Endothelial cell of umbilical vein (primary cell): ENCODE results near the gene YPEL1. TPM values are rescaled to one million over a fixed set of nuclear protein-coding genes. Genes with fewer than 3 reads are reported as not detected.

Experiments
- BruUV-seq: library from RNA; stranded (reverse); fragments of 400-500 nt; replicated peaks from 2 replicates; lab custom pipeline; 2021; lab: Mats Ljungman, UMichigan
- CTCF ChIA-PET: fragments of 300-600, 350-600 bp; sonication (Branson Sonifier 250); formaldehyde crosslinking; loops from one replicate; lab custom pipeline; 2021; ENCODE audit warnings: antibody characterized with exemption, inconsistent platforms; lab: Charles Lee
- POLR2A ChIA-PET: fragments of 300-600, 350-600 bp; sonication (Branson Sonifier 250); formaldehyde crosslinking; loops from one replicate; lab custom pipeline; 2021; ENCODE audit warnings: antibody characterized with exemption, inconsistent platforms; lab: Charles Lee
- DNase-seq: peaks from one replicate; pipeline ENCODE4 v3.0.0-alpha.2; 2011; ENCODE audit warnings: low read depth, low spot score
- FAIRE-seq: peaks from 2 replicates; lab custom pipeline; 2011; peaks lifted over from hg19 to GRCh38; lab: Jason Lieb, UNC
- H2AFZ ChIP-seq: 2 replicates; pipeline ENCODE4 v1.6.0; 2012; ENCODE audit warnings: low read depth, low read length, control low read depth, inconsistent platforms
- H3K27ac ChIP-seq: 2 replicates; pipeline ENCODE4 v1.5.1; 2011; ENCODE audit warnings: low read depth, mild to moderate bottlenecking, control low read depth, low read length, moderate library complexity; ENCODE audit not compliant: insufficient read depth
- H3K27me3 ChIP-seq, 2 experiments: 2 replicates each; pipeline versions ENCODE4 v1.6.0 to v1.6.1; 2011; ENCODE audit warnings: low read length in 2 of 2, mixed read lengths in 1 of 2; ENCODE audit not compliant: control insufficient read depth in 2 of 2, insufficient read depth in 2 of 2
- H3K36me3 ChIP-seq, 2 experiments: 2 replicates in 1 of 2; 3 replicates in 1 of 2; pipeline ENCODE4 v1.5.1; 2011; ENCODE audit warnings: low read length in 2 of 2, mild to moderate bottlenecking in 1 of 2, moderate library complexity in 1 of 2; ENCODE audit not compliant: control insufficient read depth in 2 of 2, insufficient read depth in 2 of 2; ENCODE audit errors: extremely low read depth in 1 of 2
- H3K4me1 ChIP-seq: 3 replicates; pipeline ENCODE4 v1.5.1; 2011; ENCODE audit warnings: mild to moderate bottlenecking, low read length; ENCODE audit not compliant: control insufficient read depth, insufficient read depth; ENCODE audit errors: extremely low read depth
- H3K4me2 ChIP-seq: 2 replicates; pipeline ENCODE4 v1.6.1; 2011; ENCODE audit warnings: low read length, control low read depth, mixed read lengths; ENCODE audit not compliant: insufficient read depth
- H3K4me3 ChIP-seq, 3 experiments: fragments of 200-600 bp in 1 of 3; sonication (generic), shearing (Covaris generic) in 1 of 3; replicated peaks in 1 of 3; 2 replicates each; pipeline ENCODE4 v1.5.1; 2011 to 2016; ENCODE audit warnings: control low read depth in 3 of 3, low read length in 3 of 3, mild to moderate bottlenecking in 2 of 3, inconsistent platforms in 1 of 3, low read depth in 1 of 3, moderate library complexity in 1 of 3; ENCODE audit not compliant: insufficient read depth in 1 of 3
- H3K79me2 ChIP-seq: 2 replicates; pipeline ENCODE4 v1.6.0; 2012; ENCODE audit warnings: low read length, inconsistent platforms; ENCODE audit not compliant: control insufficient read depth, insufficient read depth
- H3K9ac ChIP-seq: replicated peaks from 2 replicates; pipeline ENCODE3; 2011; ENCODE audit warnings: low read length, control low read depth; ENCODE audit not compliant: insufficient read depth; ENCODE audit errors: extremely low read depth
- H3K9me1 ChIP-seq: replicated peaks from 3 replicates; pipeline ENCODE4 v1.6.0; 2011; ENCODE audit warnings: mild to moderate bottlenecking, low read length; ENCODE audit not compliant: control insufficient read depth, insufficient read depth; ENCODE audit errors: extremely low read depth
- H3K9me3 ChIP-seq: replicated peaks from 2 replicates; pipeline ENCODE4 v1.5.1; 2012; ENCODE audit warnings: low read length, inconsistent platforms; ENCODE audit not compliant: control insufficient read depth, insufficient read depth
- H4K20me1 ChIP-seq: replicated peaks from 2 replicates; pipeline ENCODE3; 2011; ENCODE audit warnings: mild to moderate bottlenecking, low read length; ENCODE audit not compliant: control insufficient read depth, insufficient read depth; ENCODE audit errors: extremely low read depth
- CTCF ChIP-seq, 2 donors: IDR thresholded peaks; 1 replicate in 1 of 2; 2 replicates in 1 of 2; pipeline ENCODE4 v1.5.1; 2011; ENCODE audit warnings: low read length in 2 of 2, mild to moderate bottlenecking in 2 of 2, moderate library complexity in 2 of 2, control low read depth in 1 of 2, inconsistent platforms in 1 of 2, low read depth in 1 of 2; ENCODE audit not compliant: insufficient read depth in 1 of 2; ENCODE audit errors: extremely low read depth in 1 of 2
- EZH2 ChIP-seq: IDR thresholded peaks from 2 replicates; pipeline ENCODE4 v1.6.1; 2012; ENCODE audit warnings: borderline replicate concordance, low read depth, mild to moderate bottlenecking, moderate library complexity, low read length, inconsistent platforms; ENCODE audit not compliant: severe bottlenecking
- FOS ChIP-seq: IDR thresholded peaks from 2 replicates; pipeline ENCODE4 v1.6.1; 2011; ENCODE audit warnings: mild to moderate bottlenecking, low read length, moderate library complexity, borderline replicate concordance; ENCODE audit not compliant: insufficient read depth
- GATA2 ChIP-seq: IDR thresholded peaks from 2 replicates; pipeline ENCODE4 v1.7.0; 2011; ENCODE audit warnings: low read depth, mild to moderate bottlenecking, moderate library complexity, mixed read lengths, low read length; ENCODE audit not compliant: insufficient read length, insufficient read depth
- JUN ChIP-seq: IDR thresholded peaks from 2 replicates; pipeline ENCODE4 v1.6.1; 2011; ENCODE audit warnings: borderline replicate concordance, low read depth; ENCODE audit not compliant: insufficient read length, insufficient read depth
- MYC ChIP-seq: IDR thresholded peaks from one replicate; pipeline ENCODE4 v1.6.1; 2011; ENCODE audit warnings: mild to moderate bottlenecking, low read depth, low read length
- POLR2A ChIP-seq: IDR thresholded peaks from 2 replicates; pipeline ENCODE4 v1.6.1; 2012; ENCODE audit warnings: low read depth, mild to moderate bottlenecking, control low read depth, low read length
- POLR2AphosphoS5 ChIP-seq: IDR thresholded peaks from 2 replicates; pipeline ENCODE4 v1.6.1; 2012; ENCODE audit warnings: low read depth, mild to moderate bottlenecking, control low read depth, low read length, moderate library complexity; ENCODE audit not compliant: insufficient read depth
- dilution Hi-C: fragments of 300-500 bp; cut with MboI; formaldehyde crosslinking; loops from one replicate; pipeline ENCODE4 v1.15.0; 2019; ENCODE audit warnings: low sequenced_read_pairs; ENCODE audit not compliant: extremely low pct_ligation_motif_present
- intact Hi-C: fragments of 100-400 bp; cut with micrococcal nuclease; formaldehyde crosslinking; loops from one replicate; pipeline ENCODE4 v1.10.0; 2022
- polyA plus RNA-seq, 4 experiments: library from polyadenylated mRNA; depleted of rRNA in 3 of 4; stranded (reverse) in 3 of 4; unstranded in 1 of 4; fragments of >200 nt; gene quantifications; 2 replicates each; pipeline versions ENCODE4 v1.2.1 to v1.2.3, GENCODE V29; 2011 to 2012; ENCODE audit warnings: missing spikeins in 1 of 4
- total RNA-seq: library from RNA; stranded (reverse); gene quantifications from 2 replicates; pipeline ENCODE4 v1.2.3, GENCODE V29; 2021
- TF ChIP-seq, protein P1 (sequence below): IDR thresholded peaks from 2 replicates; pipeline ENCODE4 v1.6.1; 2011; ENCODE audit not compliant: insufficient read depth, insufficient read length

The YPEL1 gene
- total and polyA plus RNA-seq, 2 donors (not counting 3 experiments of a cell fraction or from before 2014, with no cell fraction given) = 3.7 to 6.2 TPM

GRCh38 chr22:21736084-21736642 is 569 bp upstream of the YPEL1 start:
- DNase-seq = no peak
- peak overlapping the region; percentile 54 for H3K4me2 ChIP-seq
- BruUV-seq = no TSS peak
- H3K4me1 ChIP-seq = peaks cover 7% of the 10 kb centered on the region
- ChIA-PET POLR2A (interaction anchor here (0.7 to 1.4 kb wide), 7 partner anchors 12 to 139 kb away, joined by 3 to 5 read pairs (median 3); no protein-coding TSS in a partner anchor), CTCF (interaction anchor here (0.7 kb wide), 1 partner anchor 29 kb away, joined by 3 read pairs; no protein-coding TSS in a partner anchor)
- H3K9me3 ChIP-seq = no peaks in the 10 kb centered on the region
- no peaks in the 10 kb centered on the region for H3K9me1 ChIP-seq
- no peaks in the 10 kb centered on the region for H3K79me2 ChIP-seq
- peak overlapping the region in 2 of 3 experiments; percentile 19 to 48 for H3K4me3 ChIP-seq
- H3K36me3 ChIP-seq = no peaks in the 10 kb centered on the region
- H2AFZ ChIP-seq = peak overlapping the region; percentile 89
- intact Hi-C loops = loop anchor here (2.0 to 5.0 kb wide), 2 partner anchors 131 to 207 kb away; partner anchors contain the start of gene MAPK1
- no peak overlapping the region for H3K27ac ChIP-seq
- peaks cover under 1 to 7% of the 10 kb centered on the region in 2 experiments for H3K27me3 ChIP-seq
- TF ChIP-seq, protein P1, sequence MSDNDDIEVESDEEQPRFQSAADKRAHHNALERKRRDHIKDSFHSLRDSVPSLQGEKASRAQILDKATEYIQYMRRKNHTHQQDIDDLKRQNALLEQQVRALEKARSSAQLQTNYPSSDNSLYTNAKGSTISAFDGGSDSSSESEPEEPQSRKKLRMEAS = no peak
- no peak for TF ChIP-seq POLR2AphosphoS5
- no peak for TF ChIP-seq FOS
- no peak for TF ChIP-seq GATA2
- TF ChIP-seq POLR2A = no peak
- no peak for TF ChIP-seq MYC
- TF ChIP-seq EZH2 = no peak
- TF ChIP-seq CTCF (IDR thresholded peaks at IDR 0.05; ENCODE audit: extremely low read depth in 1 of 2, insufficient read depth in 1 of 2, low read depth in 1 of 2, low read length in 2 of 2) = no peak
- TF ChIP-seq JUN = no peak
- dilution Hi-C loops = no loop called here
- FAIRE-seq = no peak
- no peak overlapping the region for H3K9ac ChIP-seq
- no peaks in the 10 kb centered on the region for H4K20me1 ChIP-seq
